ENCODE results near the gene RC3H1.

Gene RC3H1

DNA sequence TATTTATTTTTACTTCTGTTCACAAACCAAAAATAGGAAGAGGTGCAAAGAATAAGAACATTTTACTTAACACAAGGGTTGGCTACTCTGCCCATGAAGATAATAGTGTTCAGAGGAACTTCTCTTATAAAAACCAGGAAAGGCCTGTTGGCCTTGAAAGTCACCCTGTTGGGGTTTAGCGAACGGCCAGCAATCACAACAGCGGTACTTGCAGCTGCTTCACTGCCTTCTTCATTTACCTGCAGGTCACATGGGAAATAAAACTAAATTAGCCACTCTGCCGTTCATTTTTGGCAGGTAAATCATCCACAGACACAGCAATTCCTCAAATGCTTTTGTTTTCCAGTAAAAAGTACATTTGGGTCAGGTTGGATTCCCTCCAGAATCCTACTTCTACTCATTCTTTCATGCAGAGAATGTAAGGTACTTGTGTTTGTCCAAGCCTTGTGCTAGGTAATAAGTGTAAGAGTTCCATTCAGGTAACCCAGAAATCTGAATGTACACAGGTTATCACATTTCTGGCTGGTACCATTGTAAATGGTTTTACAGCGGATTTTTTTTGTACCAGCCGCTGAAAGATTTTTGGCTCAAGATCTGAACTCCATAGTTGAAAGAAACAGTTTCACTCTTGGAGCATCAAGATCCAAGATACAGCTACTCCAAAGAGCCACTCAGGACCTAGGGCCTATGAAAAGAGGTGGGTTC, 118.2 kb downstream of the RC3H1 start:
- in situ Hi-C loops (cut with MboI; ENCODE audit: low pct_unique_long_range_greater_than_20kb, low sequenced_read_pairs), result no loop called here
- DNase-seq, result no peak

DNA sequence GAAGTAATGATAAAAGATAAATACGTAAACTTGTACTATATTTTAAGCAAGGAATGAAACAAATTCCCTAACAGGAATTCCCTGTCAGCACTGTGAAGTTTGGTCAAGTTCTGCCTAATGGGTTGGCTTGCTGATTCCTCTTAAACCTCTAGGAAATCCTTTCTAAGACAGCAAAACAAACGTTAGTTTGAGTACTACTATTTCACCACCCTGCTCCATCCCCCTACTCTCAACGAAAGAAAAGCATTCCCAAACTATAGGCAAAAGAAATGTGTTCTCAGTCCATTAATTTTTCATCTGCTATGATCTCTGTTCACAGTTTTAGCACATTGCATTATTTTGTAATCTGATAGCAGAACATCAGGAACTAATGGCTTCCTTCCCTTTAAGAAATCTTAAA, 121.2 kb downstream of the RC3H1 start:
- in situ Hi-C loops (cut with MboI; ENCODE audit: low pct_unique_long_range_greater_than_20kb, low sequenced_read_pairs), result no loop called here
- no peak for DNase-seq

DNA sequence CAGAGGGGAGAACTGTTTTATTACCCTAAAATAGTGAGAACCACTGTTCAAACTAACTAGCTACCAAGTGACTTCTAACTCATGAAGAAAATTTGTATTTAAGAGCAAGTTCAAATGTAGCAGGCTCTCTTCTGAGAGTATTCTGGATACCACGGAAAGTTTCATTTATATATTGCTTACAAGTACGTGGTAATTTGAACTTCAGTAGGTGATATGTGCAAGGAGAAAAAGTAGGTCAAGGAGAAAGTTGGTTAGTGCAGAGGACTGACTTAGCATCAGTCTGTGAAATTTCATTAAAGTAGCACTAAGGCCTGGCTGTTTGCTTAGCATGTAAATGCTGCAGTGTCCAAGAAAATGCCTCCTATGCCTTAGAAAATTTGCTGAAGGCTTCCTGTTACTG, 121.7 kb downstream of the RC3H1 start:
- in situ Hi-C loops (cut with MboI; ENCODE audit: low pct_unique_long_range_greater_than_20kb, low sequenced_read_pairs), result no loop called here
- DNase-seq, result no peak

DNA sequence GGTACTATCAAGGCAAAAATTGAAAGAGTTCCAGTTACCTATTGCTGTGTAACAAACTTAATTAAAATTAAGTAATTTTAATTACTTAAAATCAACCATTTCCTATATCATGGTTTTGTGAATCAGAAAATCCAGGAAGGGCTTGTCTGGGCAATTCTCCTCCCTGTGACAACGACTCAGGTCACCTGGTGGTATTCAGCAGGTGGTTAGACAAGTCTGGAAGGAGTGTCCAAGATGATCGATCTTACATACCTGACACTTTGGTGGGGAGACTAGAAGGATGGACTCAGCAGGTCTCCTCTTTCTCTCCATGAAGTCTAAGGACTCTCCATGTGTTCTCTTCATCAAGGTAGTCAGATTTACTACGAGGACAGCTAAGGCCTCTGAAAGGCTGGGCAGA, 128.0 kb downstream of the RC3H1 start:
- no peak for DNase-seq
- in situ Hi-C loops (cut with MboI; ENCODE audit: low pct_unique_long_range_greater_than_20kb, low sequenced_read_pairs), result no loop called here

DNA sequence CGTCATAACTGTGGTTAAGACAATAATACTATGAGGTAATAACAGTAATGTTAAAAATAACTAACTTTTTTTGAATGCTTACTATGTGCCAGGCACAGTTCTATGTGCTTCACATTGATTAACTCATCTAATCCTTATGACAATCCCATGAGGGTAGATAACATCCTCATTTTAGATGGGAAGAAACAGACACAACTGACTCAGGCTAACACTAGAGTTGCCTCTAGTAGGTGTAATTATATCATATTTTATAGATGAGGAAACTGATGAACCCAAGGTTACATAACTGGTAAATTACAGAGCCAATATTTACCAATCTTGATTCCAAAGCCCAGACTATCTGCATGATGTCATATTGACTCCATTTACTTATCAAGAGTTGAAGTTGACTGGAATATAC, 128.5 kb downstream of the RC3H1 start:
- in situ Hi-C loops (cut with MboI; ENCODE audit: low pct_unique_long_range_greater_than_20kb, low sequenced_read_pairs), result no loop called here
- DNase-seq, result no peak

DNA sequence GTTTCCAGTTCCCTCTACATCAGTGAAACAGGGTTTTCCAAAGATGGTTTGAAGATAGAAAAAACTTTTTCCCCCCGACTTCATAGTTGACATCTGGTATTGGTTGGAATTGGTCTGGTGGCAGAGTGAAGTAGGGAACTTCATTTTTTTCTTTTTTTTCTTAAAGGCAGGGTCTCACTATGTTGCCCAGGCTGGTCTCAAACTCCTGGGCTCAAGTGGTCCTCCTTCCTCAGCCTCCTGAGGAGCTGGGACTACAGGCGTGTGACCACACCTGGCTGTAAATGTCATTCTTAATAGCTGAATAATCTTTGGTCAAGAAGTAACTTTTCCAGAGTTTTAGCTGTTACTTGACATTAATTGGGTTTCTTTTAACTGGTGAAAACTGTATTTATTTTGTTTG, 132.3 kb downstream of the RC3H1 start:
- no peak for DNase-seq
- in situ Hi-C loops (cut with MboI; ENCODE audit: low pct_unique_long_range_greater_than_20kb, low sequenced_read_pairs), result no loop called here

DNA sequence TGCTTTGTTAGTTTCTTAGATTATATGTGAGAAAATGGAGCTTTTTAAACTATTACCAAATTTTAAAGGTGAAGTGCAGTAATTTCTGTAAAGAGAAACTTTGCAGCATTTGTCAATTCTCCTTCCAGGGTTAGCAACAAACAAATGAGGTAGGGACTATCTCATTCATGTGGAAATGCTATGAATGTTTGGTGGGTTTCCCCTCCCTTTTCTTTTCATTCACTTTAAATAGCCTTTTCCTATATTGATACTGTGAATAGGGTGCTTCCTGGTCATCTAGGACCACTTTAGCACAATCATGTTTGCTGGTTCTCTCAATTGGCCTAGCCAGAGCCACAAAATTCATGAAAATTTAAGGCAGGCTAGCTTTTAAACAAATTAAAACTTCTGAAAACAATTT, 133.4 kb downstream of the RC3H1 start:
- no peak for DNase-seq

DNA sequence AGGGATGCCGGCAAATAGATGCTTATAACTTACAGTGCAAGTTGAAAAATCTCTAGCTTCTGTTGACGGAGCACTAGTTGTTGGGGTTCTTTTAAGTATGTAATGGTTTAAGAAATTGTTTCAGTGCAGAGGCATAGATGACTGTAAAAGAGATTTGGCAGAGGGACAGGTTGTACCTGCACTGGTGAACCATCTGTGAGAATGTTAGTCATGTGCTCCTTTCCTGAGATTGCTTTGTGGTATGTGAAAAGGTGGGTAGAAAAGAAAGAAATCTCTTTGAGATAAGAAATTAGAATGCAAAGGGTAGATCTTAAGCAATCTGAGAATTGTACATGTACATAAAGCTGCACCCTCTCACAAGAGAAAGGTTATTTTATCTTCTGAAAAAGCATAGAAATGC, 134.5 kb downstream of the RC3H1 start:
- DNase-seq, result no peak
- in situ Hi-C loops (cut with MboI; ENCODE audit: low pct_unique_long_range_greater_than_20kb, low sequenced_read_pairs), result no loop called here

More for the DNA sequence above, 133.4 kb downstream of the RC3H1 start:
- in situ Hi-C loops (cut with MboI; ENCODE audit: low pct_unique_long_range_greater_than_20kb, low sequenced_read_pairs), result no loop called here

DNA sequence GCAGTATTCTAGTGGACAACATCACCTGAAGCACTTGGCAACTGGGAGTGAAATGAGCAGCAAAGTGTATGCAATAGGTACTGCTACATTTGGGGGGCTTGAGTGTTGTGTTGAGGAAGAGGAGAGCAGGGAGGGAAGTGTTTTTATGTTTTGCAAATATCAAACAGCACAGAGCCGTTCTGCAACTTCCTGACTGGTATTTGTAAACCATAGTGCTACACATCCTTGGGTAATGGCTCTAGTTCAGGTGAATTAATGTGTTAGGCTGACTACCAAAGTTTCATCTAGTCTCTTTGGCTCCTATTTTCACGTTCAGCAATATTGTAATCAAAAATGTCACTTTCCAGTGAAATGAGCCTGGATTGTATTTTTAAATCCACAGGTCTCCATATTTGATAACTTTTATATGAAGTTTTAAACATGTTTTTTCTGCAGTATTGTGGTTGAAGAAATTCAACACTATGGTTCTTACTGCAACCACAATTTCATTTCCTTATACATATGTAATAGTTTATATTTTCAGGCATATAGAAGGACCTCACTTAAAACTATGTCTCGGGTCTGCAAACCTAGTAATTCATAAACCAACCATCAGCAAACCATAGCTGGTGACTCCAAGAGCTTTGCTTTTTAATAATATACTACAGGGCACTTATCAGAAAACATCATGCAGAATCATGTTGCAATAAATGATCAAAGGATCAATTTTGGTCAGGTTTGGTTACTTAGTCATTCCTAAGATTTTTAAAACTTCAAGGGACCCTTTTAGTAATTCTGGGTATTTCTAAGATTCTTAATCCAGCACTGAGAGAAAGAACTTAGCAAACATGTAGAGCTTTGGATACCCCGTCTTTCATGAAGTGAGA, 135.2 kb downstream of the RC3H1 start:
- DNase-seq, result no peak
- in situ Hi-C loops (cut with MboI; ENCODE audit: low pct_unique_long_range_greater_than_20kb, low sequenced_read_pairs), result no loop called here

DNA sequence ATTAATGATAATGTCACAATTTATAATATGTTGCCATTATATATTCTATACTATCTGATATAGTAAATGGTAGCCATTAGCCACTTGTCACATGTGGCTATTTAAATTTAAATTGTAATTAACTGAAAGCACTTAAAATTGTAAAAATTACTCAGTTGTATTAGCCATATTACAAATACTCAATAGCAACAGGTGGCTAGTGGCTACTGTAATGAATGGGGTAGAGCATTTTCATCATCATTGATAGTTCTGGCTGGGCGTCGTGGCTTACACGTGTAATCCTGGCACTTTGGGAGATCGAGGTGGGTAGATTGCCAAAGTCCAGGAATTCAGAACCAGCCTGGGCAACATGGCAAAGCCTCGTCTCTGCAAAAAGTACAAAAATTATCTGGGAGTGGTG, 137.5 kb downstream of the RC3H1 start:
- in situ Hi-C loops (cut with MboI; ENCODE audit: low pct_unique_long_range_greater_than_20kb, low sequenced_read_pairs), result no loop called here
- DNase-seq, result no peak

All from KBM-7 (cell line).